HG03432 (cell line): Measurements from ENCODE around the gene MYADML2.

Experiments used
- ATAC-seq: cut with Tn5 transposase; IDR thresholded peaks from one replicate; pipeline ENCODE4 v1.9.1; 2021; ENCODE audit warnings: mild to moderate bottlenecking, moderate library complexity; ENCODE audit not compliant: unreplicated experiment

The MYADML2 gene

GRCh38 chr17:81901167-81902022 lies 45.6 kb downstream of the MYADML2 start:
- no peak for ATAC-seq

- no peak for ATAC-seq
Measured at GRCh38 chr17:81900181-81900820, 46.7 kb downstream of the MYADML2 start.

GRCh38 chr17:81899514-81900166 lies 47.4 kb downstream of the MYADML2 start:
- ATAC-seq, result no peak

GRCh38 chr17:81898885-81899284 lies 48.1 kb downstream of the MYADML2 start:
- ATAC-seq, result no peak

- no peak for ATAC-seq
Measured at GRCh38 chr17:81898029-81898866, 48.8 kb downstream of the MYADML2 start.

GRCh38 chr17:81895400-81895799 lies 51.6 kb downstream of the MYADML2 start:
- no peak for ATAC-seq

GRCh38 chr17:81891303-81891552 lies 55.8 kb downstream of the MYADML2 start:
- peak; percentile 26 for ATAC-seq

- no peak for ATAC-seq
Measured at GRCh38 chr17:81890447-81891302, 56.4 kb downstream of the MYADML2 start.
